NB4 (cell line): Measurements from ENCODE around the gene SERGEF.

ENCODE experiments used
- POLR2A ChIP-seq: IDR thresholded peaks from 2 replicates; pipeline ENCODE4 v1.6.1; 2011; ENCODE audit warnings: mild to moderate bottlenecking; ENCODE audit not compliant: insufficient read length; ENCODE audit errors: extremely low read depth
- TF ChIP-seq, protein P1 (sequence below): IDR thresholded peaks from one replicate; pipeline ENCODE4 v1.5.1; 2012; ENCODE audit warnings: low read depth, low read length

DNA sequence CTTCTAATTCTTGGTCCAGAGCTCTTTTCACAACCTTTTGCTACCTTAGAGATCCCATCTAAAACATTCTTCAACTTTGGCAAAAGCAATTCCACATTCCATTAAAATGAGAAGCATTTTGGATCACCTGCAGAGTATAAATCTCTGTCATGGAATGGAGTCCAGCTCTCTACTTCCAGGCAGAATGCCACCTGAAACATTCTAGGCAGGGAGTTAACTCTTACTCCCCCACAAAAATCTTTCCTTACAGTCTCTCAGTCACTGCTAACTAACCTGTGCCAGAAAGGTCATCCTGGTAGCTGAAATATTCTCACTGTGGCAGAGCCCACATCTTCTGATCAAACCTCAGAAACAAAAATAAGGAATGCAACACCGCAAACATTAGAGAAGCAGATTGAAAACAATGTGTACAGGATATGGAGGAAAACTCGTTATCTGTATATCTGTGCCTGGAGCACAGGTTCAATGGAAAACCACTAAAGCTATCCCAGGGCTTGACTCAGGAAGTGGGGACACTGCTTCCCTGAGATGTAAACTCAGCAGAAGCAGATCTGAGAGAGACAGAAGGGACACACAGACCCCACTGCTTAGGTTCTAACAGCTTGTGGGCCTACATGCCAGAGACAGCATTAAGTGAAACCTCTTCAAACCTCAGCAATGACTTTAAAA, 199.3 kb downstream of the SERGEF start:
- TF ChIP-seq, protein P1, sequence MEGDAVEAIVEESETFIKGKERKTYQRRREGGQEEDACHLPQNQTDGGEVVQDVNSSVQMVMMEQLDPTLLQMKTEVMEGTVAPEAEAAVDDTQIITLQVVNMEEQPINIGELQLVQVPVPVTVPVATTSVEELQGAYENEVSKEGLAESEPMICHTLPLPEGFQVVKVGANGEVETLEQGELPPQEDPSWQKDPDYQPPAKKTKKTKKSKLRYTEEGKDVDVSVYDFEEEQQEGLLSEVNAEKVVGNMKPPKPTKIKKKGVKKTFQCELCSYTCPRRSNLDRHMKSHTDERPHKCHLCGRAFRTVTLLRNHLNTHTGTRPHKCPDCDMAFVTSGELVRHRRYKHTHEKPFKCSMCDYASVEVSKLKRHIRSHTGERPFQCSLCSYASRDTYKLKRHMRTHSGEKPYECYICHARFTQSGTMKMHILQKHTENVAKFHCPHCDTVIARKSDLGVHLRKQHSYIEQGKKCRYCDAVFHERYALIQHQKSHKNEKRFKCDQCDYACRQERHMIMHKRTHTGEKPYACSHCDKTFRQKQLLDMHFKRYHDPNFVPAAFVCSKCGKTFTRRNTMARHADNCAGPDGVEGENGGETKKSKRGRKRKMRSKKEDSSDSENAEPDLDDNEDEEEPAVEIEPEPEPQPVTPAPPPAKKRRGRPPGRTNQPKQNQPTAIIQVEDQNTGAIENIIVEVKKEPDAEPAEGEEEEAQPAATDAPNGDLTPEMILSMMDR = no peak
- TF ChIP-seq POLR2A = no peak
